Sigmoid colon (tissue), 4 donors: ENCODE data around the gene MEOX2.

Experiments
- CTCF ChIP-seq, 4 experiments: fragments of 450-650 bp in 3 of 4; fragments of 200-600 bp in 1 of 4; IDR thresholded peaks; one replicate each; pipeline ENCODE4 v1.5.1; 2016 to 2019; ENCODE audit warnings: antibody characterized with exemption in 4 of 4, mild to moderate bottlenecking in 3 of 4, moderate library complexity in 2 of 4
- EP300 ChIP-seq, 4 donors: sonication (generic); formaldehyde crosslinking; IDR thresholded peaks; one replicate each; pipeline ENCODE4 v1.6.1; 2017; ENCODE audit warnings: antibody characterized with exemption in 4 of 4
- POLR2A ChIP-seq, 2 donors: fragments of 450-650 bp; IDR thresholded peaks; one replicate each; pipeline ENCODE4 v1.6.1; 2016; ENCODE audit warnings: antibody characterized with exemption in 2 of 2, mild to moderate bottlenecking in 2 of 2, moderate library complexity in 2 of 2
- POLR2AphosphoS5 ChIP-seq, 4 donors: sonication (generic); formaldehyde crosslinking; IDR thresholded peaks; one replicate each; pipeline ENCODE4 v1.6.1; 2017; ENCODE audit warnings: antibody characterized with exemption in 4 of 4

GRCh38 chr7:15729746-15730145 lies 43.3 kb upstream of the MEOX2 start:
- no peak for TF ChIP-seq CTCF (IDR thresholded peaks at IDR 0.05)
- TF ChIP-seq POLR2A (IDR thresholded peaks at IDR 0.05) = no peak
- TF ChIP-seq EP300 (IDR thresholded peaks at IDR 0.05) = no peak
- no peak for TF ChIP-seq POLR2AphosphoS5 (IDR thresholded peaks at IDR 0.05)
